Neural crest cell (in vitro differentiated cells): Measurements from ENCODE around the gene COPG2. TPM values are rescaled to one million over a fixed set of nuclear protein-coding genes. Genes with fewer than 3 reads are reported as not detected.

Source experiments
- DNase-seq: peaks from one replicate; pipeline ENCODE4 v3.0.0; 2021; ENCODE audit warnings: low read depth, mixed read lengths, low spot score
- H3K27ac Mint-ChIP-seq: one replicate; pipeline ENCODE4 v1.8.0; 2021; ENCODE audit warnings: mild to moderate bottlenecking, mixed read lengths; ENCODE audit not compliant: unreplicated experiment
- H3K27me3 Mint-ChIP-seq: 2 replicates; pipeline ENCODE4 v1.8.0; 2021; ENCODE audit warnings: low read depth, mild to moderate bottlenecking, mixed read lengths
- H3K36me3 Mint-ChIP-seq: 2 replicates; pipeline ENCODE4 v1.8.0; 2021; ENCODE audit warnings: low read depth, mild to moderate bottlenecking, mixed read lengths
- H3K4me1 Mint-ChIP-seq: 2 replicates; pipeline ENCODE4 v1.8.0; 2021; ENCODE audit warnings: mixed read lengths
- H3K4me3 Mint-ChIP-seq: one replicate; pipeline ENCODE4 v1.8.0; 2021; ENCODE audit warnings: mild to moderate bottlenecking, mixed read lengths
- H3K9me3 Mint-ChIP-seq: 2 replicates; pipeline ENCODE4 v1.8.0; 2021; ENCODE audit warnings: mixed read lengths
- total RNA-seq: library from RNA; stranded (reverse); gene quantifications from 2 replicates; pipeline ENCODE4 v1.2.1, GENCODE V29; 2021
- TF ChIP-seq, protein P1 (sequence below): fragments of 200-600 bp; sonication (generic); conservative IDR thresholded peaks from 2 replicates; pipeline ENCODE4 v1.5.0; 2021; ENCODE audit warnings: antibody characterized with exemption, mild to moderate bottlenecking

Gene COPG2
- total RNA-seq, 1 donor from 2014 or later, result 62.7 TPM

GRCh38 chr7:130639388-130639787 lies 29.2 kb downstream of the COPG2 start:
- TF ChIP-seq, protein P1, sequence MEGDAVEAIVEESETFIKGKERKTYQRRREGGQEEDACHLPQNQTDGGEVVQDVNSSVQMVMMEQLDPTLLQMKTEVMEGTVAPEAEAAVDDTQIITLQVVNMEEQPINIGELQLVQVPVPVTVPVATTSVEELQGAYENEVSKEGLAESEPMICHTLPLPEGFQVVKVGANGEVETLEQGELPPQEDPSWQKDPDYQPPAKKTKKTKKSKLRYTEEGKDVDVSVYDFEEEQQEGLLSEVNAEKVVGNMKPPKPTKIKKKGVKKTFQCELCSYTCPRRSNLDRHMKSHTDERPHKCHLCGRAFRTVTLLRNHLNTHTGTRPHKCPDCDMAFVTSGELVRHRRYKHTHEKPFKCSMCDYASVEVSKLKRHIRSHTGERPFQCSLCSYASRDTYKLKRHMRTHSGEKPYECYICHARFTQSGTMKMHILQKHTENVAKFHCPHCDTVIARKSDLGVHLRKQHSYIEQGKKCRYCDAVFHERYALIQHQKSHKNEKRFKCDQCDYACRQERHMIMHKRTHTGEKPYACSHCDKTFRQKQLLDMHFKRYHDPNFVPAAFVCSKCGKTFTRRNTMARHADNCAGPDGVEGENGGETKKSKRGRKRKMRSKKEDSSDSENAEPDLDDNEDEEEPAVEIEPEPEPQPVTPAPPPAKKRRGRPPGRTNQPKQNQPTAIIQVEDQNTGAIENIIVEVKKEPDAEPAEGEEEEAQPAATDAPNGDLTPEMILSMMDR, result no peak
- Mint-ChIP-seq H3K4me1 (no peaks in the 10 kb centered on the region), H3K9me3 (peaks cover 17% of the 10 kb centered on the region), H3K27ac (no peak overlapping the region), H3K36me3 (peaks cover 81% of the 10 kb centered on the region), H3K4me3 (no peak overlapping the region), H3K27me3 (no peaks in the 10 kb centered on the region)
- DNase-seq, result no peak

- Mint-ChIP-seq H3K36me3 (peaks cover 82% of the 10 kb centered on the region), H3K4me1 (no peaks in the 10 kb centered on the region), H3K27ac (no peak overlapping the region), H3K4me3 (no peak overlapping the region), H3K9me3 (peaks cover 35% of the 10 kb centered on the region), H3K27me3 (no peaks in the 10 kb centered on the region)
- DNase-seq, result no peak
- TF ChIP-seq, protein P1, result no peak
These were observed 36.4 kb downstream of the COPG2 start for GRCh38 chr7:130632111-130632510.

- DNase-seq, result no peak
- Mint-ChIP-seq H3K27me3 (no peaks in the 10 kb centered on the region), H3K4me1 (no peaks in the 10 kb centered on the region), H3K9me3 (peaks cover 31% of the 10 kb centered on the region), H3K4me3 (no peak overlapping the region), H3K27ac (no peak overlapping the region), H3K36me3 (peaks cover 74% of the 10 kb centered on the region)
- TF ChIP-seq, protein P1, result no peak
These were observed 39.6 kb downstream of the COPG2 start for GRCh38 chr7:130628901-130629300.

DNA sequence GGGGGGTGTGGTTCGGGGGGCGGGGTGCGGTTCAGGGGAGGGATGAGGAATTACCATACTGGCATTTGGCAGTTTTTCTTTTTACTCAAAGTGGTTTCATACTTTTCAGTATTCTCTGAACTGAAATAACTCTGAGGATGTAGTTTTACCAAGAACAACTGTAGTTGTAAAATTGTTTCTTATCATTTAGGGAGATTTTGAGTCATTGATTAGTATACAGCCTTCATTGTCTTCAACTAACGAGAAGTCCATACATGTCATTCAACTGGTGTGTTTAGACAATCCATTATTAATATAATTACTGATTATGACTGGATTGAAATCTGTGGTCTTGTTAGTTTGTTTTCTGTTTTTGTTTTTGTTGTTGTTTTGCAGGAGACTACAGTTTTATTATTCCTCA lies 40.8 kb downstream of the COPG2 start:
- Mint-ChIP-seq H3K9me3 (peaks cover 25% of the 10 kb centered on the region), H3K27me3 (no peaks in the 10 kb centered on the region), H3K4me1 (no peaks in the 10 kb centered on the region), H3K27ac (no peak overlapping the region), H3K4me3 (no peak overlapping the region), H3K36me3 (peaks cover 70% of the 10 kb centered on the region)
- no peak for DNase-seq
- TF ChIP-seq, protein P1, result no peak

DNA sequence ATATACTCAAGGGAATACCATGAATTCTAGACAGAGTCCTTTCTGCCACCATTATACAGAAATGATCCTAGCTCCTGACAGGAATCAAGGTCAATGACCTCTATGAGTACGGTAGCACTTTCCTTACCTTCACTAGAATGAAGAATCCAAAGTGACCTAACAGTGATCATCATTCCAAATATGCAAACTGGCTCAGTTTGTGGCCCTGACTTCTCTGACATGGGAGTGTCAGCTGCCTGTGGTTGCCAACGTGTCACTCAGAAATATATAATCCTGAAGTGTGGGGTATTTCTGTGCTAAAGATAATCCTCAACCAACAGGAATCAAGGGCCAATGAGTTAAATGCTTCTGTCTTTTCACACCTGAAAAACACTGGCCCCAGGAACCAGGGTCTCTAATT lies 45.7 kb downstream of the COPG2 start:
- H3K27ac Mint-ChIP-seq, result no peak overlapping the region
- peaks cover 65% of the 10 kb centered on the region for H3K36me3 Mint-ChIP-seq
- TF ChIP-seq, protein P1, result no peak
- H3K4me1 Mint-ChIP-seq, result no peaks in the 10 kb centered on the region
- no peaks in the 10 kb centered on the region for H3K27me3 Mint-ChIP-seq
- DNase-seq, result no peak
- peaks cover 17% of the 10 kb centered on the region for H3K9me3 Mint-ChIP-seq
- H3K4me3 Mint-ChIP-seq, result no peak overlapping the region

GRCh38 chr7:130615583-130615982 lies 53.0 kb downstream of the COPG2 start:
- peaks cover 47% of the 10 kb centered on the region for H3K36me3 Mint-ChIP-seq
- peaks cover 7% of the 10 kb centered on the region for H3K9me3 Mint-ChIP-seq
- H3K4me1 Mint-ChIP-seq, result no peaks in the 10 kb centered on the region
- H3K4me3 Mint-ChIP-seq, result no peak overlapping the region
- TF ChIP-seq, protein P1, result no peak
- no peaks in the 10 kb centered on the region for H3K27me3 Mint-ChIP-seq
- no peak overlapping the region for H3K27ac Mint-ChIP-seq
- no peak for DNase-seq
